GM12872 (cell line): Measurements from ENCODE around the gene NCOA3.

ENCODE experiments used
- CTCF ChIP-seq: IDR thresholded peaks from 3 replicates; pipeline ENCODE4 v1.5.1; 2011; ENCODE audit warnings: low read depth, mild to moderate bottlenecking, low read length, moderate library complexity; ENCODE audit not compliant: insufficient read depth

The NCOA3 gene

GRCh38 chr20:47551222-47551621 is 49.5 kb downstream of the NCOA3 start:
- TF ChIP-seq CTCF = no peak

DNA sequence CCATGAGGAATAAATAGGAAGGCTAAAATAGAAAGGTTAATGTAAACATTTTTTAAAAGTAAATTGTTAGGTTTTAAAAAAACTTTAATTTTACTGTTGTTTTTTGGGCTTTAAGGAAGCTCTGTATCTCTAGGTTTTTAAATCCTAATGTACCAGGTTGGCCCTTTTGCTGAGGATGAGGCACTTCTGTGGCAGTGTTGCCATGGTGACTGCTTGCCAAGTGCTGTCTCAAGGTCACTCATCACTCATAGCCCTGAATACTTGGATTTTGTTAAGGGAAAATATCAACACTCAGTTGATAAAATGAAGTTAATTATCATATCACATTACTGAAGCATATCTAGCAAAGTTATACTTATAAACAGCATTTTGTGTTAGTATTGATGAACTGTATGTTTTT is 50.2 kb downstream of the NCOA3 start:
- TF ChIP-seq CTCF = no peak

- TF ChIP-seq CTCF = no peak
Measured at GRCh38 chr20:47552996-47553395, 51.3 kb downstream of the NCOA3 start.

DNA sequence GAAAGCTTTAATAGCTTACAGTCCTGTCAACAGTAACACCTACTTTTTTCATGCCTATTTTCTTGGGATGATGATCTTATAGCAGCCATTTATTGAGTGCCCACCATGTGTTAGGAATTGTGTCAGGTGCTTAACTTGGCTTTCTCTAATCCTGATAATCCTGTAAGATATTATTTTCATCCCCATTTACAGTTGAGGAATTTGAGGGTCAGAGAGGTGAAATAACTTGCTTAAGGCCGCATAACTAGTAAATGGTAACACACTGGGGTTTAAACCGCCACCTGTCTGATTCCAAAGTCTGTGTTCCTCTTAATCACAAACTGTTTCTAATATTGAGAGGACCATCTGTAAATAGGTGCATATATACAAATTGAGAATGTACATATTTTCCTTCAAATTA is 55.5 kb downstream of the NCOA3 start:
- no peak for TF ChIP-seq CTCF

- TF ChIP-seq CTCF = no peak
Measured at GRCh38 chr20:47557791-47558190, 56.1 kb downstream of the NCOA3 start.

- no peak for TF ChIP-seq CTCF
Measured at GRCh38 chr20:47558295-47559066, 56.8 kb downstream of the NCOA3 start.

DNA sequence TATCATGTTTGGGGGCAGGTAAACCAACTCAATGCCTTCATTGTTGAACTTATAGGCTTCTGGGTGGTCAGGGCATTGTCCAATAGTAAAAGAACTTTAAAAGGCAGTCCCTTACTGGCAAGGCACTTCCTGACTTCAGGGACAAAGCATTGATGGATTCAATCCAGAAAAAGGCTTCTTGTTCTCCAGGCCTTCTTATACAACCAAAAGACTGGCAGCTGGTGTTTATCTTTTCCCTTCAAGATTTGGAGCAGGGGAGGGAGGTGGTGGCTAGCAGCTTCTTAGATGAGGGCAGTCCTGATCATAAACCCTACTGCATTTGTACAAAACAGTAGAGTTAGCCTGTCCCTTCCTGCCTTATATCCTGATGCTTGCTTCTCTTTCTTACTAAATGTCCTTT is 57.5 kb downstream of the NCOA3 start:
- TF ChIP-seq CTCF = no peak
